ENCODE measurements around the gene RPRD2.

The RPRD2 gene

DNA sequence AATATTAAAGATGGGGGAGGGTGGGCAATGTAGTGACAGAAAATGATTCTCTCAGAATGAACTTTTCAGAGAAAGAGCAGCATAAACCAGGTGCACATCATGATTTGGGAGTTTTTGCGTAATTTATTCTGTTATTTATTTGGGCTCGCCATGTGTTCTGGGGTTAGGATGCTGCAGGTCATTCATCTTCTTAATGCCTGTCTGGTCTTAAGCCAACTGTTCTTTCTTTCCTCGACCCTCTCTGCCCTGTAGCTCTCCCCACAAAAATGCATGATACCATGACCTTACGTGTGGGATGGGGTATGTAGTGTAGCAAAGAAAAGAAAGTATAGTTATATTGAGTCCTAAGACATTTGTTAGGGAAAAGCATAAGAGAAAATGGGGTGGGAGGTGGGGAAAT is 110.9 kb downstream of the RPRD2 start:
- no peak for DNase-seq

DNA sequence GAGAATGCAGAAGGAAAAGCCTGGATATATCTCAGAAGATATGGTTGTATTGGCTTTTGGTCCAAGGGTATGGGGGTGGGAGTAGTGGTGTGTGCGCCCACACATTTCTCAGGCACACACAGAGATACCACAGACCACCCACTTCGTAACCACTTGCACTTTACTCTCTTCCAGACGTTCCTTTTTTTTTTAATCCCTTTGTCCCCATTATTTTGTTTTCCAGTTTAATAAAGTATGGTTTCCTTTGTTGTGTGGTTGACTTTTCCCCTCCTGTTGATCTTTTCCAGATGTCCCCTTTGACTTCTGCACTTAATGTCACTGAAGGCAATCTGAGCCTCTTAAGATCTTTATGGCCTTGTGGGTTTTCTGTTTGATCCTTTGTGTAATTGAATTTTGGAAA is 112.8 kb downstream of the RPRD2 start:
- DNase-seq: no peak

DNA sequence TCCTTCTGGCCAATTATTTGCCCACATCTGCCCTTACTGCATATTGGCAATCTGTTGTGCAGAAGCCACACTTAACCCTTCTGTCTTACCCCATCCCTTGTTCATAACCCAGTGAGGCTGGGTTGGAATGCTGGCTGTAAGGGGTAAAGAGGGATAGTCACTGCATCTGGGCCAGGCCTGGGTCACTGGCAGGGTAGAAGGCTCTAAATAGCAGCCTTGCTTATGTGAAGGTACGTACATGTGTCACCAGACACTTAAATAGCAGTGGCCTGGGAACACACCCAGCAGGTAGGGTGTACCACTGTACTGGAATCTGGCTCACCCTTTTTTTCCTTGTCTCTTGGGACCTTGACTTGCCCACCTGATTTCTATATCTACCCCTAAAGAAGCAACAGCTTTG is 113.4 kb downstream of the RPRD2 start:
- no peak for DNase-seq

DNA sequence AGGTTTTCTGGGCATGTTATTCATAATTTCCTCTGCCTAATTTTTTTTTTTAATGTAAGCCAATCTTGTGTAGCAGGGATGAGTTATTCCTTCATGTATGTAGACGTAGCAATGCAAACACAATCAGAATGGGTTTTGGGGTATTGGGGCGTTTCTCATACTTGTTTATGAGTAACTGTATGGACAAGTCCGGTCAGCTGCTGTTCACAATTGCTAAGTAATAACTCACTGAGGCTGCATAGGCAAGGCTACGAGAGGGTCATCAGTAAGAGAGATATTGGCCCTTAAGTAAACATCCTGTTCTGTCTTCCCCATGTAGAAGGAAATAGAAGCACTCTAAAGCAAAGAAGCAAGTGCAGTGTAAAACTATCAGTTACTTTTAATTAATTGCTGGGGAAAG is 113.8 kb downstream of the RPRD2 start:
- no peak for DNase-seq

DNA sequence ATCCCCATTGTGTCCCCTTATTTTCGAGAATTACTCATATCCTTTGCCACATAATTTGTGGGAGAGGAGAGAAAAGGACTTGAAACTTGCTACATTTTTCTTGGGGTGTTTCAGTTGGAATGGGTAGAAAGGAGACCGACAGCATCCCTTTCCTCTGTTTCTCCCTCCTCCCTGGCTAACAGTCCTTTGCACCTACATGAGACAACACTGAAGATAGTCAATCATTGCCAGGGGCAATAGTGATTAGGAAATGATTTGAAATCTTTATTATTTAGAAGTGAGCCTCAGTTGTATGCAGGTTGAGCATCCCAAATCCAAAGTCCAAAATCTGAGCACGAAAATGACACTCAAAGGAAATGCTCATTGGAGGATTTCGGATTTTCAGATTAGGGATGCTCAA is 115.4 kb downstream of the RPRD2 start:
- no peak for DNase-seq

DNA sequence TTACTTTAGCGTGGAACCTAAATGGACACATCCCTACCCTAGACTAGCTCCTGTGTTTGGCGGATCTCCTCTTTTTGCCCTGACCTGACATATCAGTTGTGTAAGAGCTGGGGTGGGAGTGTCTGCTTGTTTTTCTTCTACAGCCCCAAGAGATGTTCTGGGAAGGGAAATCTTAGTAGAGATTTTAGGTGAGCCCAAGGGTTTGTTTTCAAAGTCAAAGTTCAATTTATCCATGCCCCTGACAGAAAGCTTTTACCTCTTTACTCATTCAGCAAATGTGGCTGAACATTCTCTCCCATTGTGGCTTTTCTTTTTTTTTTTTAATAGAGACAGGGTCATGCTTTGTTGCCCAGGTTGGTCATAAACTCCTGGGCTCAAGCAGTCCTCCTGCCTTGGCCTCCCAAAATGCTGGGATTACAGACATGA is 116.0 kb downstream of the RPRD2 start:
- DNase-seq: no peak

DNA sequence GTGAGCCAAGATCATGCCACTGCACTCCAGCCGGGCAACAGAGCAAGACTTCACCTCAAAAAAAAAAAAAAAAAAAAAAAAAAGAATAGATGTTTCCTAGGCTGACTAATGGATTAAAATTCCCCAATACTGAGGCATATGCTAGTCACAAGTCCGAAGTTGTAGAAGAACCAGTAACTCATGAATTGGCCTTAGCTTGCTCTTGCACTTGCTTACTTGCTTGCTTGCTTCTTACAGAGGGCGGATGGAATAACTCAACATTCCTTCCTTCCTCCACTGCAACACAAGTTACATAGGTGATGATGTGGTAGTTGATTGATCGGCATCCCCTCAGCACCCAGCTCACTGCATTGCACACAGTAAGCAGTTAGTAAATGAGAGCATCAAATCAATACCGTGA is 120.5 kb downstream of the RPRD2 start:
- DNase-seq: no peak

DNA sequence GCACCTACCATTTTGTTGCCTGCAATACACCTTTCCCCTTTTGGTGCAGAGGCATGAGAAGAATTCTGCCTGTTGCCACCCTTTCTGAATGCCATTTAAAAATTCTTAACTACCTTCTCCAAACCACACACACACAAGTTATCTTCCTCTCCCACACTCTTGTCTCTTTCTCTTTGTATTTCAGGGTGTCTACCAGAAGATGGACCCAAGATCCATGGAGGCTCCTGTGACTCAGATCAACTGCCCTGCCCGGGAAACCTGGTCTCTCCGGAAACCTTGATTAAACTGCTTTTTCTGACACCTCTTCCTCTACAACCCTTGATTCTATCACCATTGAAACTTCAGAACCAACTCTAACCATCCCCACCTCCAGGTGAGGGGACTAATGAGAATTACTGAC is 120.9 kb downstream of the RPRD2 start:
- DNase-seq: no peak

DNA sequence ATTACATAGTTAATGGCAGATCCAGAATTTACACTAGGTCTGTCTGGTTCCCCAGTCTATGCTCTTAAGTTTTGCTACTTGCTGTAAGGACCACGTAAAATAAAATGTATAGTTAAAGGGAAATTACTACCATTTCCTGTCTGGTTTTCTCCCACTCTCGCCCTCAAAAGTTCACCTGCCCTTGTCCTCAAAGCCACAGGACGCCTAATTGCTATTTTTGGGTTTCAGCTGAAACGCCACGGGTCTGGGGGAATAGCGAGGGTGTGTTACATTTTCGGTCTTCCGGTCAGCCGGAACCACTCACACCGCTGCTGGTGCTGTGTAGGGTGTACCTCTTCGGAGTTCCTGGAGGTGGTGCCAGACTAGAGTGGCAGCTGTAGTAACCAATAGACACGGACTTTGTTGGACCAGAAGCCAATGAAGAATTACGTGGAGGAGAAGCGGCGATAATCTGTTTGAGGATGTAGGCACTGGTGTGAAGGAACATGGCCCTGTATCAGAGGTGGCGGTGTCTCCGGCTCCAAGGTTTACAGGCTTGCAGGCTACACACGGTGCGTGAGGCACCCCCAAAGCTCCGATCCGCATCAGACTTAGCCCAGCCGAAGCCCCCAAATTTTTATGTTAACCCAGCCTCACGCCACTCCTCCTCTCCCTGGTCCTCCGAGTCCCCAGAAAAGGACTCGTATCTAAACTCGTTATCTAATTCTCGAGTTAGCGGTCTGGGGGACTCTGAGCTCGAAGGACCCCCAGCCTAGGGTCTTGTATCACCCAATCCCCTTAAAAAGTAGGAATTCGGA is 123.2 kb downstream of the RPRD2 start, which contains the start of gene TARS2:
TARS2 (plus strand) TSS at position 454 of the 797 bp plus-strand sequence; CDS start at position 486, 32 bp downstream.
- DNase-seq: peak; percentile 96

DNA sequence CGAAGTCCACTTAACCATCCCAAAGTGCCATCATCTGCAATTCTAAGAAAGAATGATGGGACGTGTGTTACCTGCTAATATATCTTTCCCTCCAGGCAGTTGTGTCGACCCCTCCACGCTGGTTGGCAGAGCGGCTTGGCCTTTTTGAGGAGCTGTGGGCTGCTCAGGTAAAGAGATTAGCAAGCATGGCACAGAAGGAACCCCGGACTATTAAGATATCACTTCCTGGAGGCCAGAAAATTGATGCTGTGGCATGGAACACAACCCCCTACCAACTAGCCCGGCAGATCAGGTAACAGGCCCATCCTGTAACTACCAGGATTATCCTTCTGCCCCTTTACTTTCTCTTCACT is 123.8 kb downstream of the RPRD2 start:
- DNase-seq: no peak

DNA sequence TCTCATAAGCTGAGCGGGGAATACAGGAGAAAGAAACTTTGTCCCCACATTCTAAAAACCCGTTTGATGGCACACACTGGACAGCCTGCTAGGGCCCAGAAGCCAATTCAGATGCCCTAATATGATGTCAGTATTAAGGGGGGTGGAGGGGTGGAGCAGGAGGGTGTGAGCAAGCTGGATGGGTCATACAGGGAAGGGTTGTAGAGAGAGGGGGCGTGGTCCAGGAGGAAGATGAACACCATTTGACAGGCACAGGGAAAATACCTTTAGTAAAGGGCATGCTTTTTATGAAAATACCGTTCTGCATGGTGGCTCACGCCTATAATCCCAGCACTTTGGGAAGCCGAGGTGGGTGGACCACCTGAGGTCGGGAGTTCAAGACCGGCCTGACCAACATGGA is 129.2 kb downstream of the RPRD2 start:
- no peak for DNase-seq

DNA sequence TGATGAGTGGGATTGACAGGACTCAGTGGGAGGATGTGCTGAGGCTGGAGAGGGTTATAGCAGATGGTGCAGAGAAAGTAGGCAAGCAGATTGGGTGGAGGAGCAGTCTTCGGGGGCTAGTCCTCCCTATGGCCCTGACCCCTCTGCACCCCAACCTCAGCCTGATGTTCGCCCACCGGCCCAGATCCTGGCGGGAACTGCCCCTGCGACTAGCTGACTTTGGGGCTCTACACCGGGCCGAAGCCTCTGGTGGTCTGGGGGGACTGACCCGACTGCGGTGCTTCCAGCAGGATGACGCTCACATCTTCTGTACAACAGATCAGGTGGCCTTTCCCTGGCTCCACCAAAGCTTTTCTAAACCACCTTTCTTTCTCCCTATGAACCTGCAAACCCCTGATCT is 134.4 kb downstream of the RPRD2 start:
- DNase-seq: no peak

DNA sequence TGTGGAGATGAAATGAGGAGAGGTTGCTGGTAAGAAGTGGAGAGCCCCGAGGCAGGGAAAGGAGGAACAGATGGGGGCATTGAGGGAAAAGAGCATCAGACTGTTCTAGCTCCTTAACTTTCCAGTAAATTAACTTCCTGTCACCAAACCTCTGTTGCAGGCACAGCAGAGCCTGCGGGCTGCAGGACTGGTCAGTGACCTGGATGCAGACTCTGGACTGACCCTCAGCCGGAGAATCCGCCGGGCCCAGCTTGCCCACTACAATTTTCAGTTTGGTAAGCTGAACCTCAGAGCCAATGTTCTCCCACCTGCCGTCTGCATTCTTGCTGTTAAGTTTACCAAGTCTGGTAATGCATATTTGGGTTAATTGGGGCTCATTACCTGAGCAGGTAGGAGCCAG is 141.5 kb downstream of the RPRD2 start:
- no peak for DNase-seq

DNA sequence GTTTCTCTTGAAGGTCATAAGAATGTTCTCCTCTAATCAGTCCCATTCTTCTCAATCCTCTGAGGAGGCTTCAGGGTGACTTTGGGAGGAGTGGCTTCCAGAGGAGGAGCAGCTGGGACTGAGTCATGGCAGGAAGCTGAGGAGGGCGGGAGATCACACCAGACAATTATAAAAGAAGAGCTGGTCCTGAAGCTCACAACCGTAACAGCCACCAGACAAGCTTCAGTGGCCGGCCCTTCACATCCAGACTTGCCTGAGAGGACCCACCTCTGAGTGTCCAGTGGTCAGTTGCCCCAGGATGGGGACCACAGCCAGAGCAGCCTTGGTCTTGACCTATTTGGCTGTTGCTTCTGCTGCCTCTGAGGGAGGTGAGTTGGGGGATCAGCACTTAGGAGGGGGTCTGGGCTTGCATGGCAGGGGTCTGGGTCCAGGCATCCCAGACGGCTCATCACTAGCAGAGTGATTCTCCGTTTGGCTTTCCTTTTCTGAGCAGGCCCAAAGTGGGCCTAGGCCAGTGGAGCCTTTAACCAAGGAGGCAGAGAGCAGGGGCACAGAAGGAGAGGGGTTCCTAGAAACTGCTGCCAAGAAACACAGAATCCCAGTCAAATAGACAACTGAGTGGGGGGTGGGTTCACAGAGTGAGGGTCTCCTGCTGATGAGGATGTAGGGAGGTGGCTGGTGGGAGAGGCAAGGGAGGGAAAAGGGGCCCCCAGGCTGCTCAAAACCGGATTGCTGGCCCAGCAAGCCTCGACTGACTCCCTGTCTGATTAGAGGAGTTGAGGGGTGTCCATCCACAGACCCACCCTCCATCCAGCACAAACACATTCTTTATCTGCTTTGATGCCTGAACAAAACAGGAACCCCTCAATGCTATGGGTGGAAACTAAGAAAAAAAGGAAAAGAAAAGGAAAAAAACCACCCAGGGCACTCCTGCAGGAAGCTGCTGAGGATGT is 144.2 kb downstream of the RPRD2 start, which contains the start of gene ECM1:
ECM1 (plus strand) TSS at position 198 of the 953 bp plus-strand sequence; CDS start at position 299, 101 bp downstream.
- peak; percentile 7 for DNase-seq

DNA sequence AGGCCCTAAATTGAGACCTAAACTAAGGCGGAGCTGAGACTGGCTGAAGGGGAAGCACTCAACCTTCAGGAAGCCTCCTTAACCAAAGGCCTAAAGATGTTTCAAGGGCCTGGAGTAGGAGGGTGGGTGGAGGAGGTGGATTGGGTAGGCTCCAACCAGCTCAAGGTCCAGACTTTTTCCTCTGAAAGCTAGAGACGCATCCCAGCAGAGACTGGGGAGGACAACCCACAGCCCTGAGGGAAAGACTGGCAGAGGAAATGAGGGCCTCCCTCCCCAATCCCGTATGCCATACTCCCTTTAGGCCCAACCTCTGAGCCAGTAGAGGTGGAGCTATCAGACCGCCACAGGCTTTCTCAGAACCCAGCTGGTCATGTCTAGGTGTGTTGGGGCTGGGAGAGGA is 145.0 kb downstream of the RPRD2 start:
- DNase-seq: no peak

DNA sequence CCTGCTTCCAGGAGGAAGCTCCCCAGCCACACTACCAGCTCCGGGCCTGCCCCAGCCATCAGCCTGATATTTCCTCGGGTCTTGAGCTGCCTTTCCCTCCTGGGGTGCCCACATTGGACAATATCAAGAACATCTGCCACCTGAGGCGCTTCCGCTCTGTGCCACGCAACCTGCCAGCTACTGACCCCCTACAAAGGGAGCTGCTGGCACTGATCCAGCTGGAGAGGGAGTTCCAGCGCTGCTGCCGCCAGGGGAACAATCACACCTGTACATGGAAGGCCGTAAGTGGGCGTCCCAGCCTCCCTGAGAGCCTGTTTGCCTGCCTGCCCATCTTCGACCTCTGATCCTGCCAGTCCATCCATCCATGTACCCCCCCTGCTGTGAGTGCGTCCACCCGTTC is 147.6 kb downstream of the RPRD2 start:
- no peak for DNase-seq

DNA sequence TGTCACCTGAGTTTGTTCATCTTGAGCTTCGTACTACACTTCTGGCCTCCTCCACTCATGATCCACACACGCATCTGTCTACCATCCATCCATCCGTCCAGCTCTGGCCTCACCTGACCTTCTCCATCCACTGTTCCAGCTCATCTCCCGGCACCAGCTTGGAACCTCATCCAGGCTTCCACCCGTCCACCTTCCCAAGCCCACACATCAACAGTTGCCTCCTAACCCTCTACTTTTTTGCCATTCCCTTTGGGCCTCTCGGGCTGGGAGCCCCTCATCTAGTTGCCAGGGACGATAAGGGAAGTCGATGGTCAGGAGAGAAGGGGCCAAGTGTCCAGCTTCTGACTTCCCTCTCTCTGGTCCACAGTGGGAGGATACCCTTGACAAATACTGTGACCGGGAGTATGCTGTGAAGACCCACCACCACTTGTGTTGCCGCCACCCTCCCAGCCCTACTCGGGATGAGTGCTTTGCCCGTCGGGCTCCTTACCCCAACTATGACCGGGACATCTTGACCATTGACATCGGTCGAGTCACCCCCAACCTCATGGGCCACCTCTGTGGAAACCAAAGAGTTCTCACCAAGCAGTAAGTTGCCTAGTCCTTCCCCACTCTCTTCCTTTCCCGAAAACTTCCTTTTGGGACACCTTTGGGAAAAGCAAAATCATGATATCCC is 148.2 kb downstream of the RPRD2 start:
- no peak for DNase-seq

DNA sequence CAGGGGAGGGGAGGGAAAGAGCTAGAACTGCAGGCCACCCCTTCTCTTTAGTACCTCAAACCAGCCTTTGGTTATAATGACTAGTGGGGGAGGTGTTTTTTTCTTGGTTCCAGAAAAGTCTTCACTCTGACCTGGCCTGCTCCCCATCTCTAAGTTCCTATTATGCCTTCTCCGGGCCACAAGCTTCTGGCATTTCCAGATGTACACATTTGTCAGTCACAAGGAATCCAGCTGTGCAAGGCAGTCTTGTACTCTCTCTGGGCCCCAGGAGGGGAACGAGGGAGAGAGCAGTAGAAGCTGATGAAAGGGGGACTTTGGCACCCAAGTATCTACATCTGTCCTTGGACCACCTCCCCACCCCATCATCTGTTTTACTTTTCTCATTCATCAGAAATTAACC is 148.9 kb downstream of the RPRD2 start:
- DNase-seq: no peak

DNA sequence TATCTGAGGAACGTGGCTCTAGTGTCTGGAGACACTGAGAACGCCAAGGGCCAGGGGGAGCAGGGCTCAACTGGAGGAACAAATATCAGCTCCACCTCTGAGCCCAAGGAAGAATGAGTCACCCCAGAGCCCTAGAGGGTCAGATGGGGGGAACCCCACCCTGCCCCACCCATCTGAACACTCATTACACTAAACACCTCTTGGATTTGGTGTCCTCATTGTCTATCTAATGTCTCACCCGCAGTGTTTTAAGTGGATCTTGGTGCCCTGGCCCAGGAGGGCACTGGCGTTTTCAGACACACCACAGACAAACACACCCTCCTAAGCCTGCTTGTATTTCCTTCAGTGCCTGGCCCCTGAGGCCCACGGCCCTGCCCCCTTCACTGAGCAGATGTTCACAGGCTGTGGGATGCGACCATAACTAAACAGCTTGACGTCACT is 149.4 kb downstream of the RPRD2 start:
- no peak for DNase-seq

DNA sequence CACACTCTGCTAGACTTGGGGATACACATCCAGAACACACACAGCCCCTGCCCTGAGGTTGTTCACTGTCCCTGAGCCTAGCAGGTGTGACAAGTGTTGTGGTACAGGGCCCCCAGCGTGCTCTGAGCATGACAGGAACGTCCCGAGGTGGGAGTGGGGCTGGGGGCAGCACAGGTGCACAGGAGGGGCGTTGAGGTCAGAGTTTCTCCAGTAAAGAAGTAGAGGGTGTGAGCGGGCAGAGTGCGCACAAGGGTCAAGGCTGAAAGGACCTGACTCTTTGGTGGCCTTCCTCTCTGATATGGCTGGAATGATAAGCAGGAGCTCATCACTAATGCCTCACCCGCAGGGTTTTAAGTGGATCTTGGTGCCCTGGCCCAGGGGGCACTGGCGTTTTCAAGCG is 150.3 kb downstream of the RPRD2 start:
- DNase-seq: no peak

DNA sequence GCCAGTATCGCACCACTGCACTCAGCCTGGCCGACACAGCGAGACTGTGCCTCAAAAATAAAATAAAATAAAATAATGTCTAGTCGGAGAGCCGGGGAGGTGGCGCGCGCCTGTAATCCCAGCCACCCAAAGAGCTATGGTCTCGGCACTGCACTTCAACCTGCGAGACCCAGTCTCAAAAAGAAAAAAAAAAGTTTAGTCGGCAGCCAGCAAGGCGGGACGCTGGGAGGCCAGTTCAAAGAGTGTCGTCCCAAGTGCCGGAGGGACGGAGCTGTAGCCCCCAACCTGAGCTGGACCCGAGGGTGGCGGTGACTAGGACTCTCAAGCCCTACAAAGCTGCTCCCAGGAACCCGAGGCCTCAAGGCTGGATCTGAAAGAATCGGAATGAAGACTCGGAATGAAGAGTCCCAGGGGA is 151.0 kb downstream of the RPRD2 start:
- no peak for DNase-seq

DNA sequence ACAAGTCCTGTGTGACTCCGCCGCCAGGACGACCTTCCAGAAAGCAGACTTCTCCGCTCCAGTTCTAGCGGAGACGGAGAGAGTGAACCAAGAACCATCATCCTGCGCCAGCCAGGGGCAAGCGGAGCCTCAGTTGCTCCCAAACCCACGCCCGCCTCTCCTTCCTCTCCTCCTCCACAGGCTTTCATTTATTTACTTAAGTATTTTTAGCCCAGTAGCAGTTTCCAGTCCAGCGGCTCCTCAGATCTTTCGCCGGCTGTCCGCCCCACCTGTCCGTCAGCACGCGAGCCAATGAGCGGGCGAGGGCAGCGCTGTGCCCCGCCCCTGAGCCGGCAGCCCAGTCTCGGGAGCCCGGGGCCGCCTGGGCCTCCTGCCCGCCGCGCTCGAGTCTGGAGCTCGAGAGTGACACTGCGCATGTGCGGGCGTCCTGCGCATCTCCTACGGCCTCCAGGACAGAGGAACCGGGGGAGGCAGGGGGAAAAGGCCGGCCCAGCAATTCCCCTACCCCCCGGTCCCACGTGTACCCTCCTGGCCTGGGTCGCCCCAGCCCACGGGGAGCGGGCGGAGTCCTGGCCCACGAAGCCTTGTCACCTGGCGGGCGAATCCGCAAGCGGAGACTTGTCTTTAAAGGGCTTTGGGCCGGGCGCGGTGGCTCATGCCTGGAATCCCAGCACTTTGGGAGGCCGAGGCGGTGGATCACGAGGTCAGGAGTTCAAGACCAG is 151.5 kb downstream of the RPRD2 start, which contains the start of gene FALEC:
FALEC (plus strand) TSS at position 425 of the 722 bp plus-strand sequence.
- peak; percentile 94 for DNase-seq

Measured in CD4-positive, alpha-beta T cell treated with Interferon gamma for 1 hour (primary cell).